TTC549 (cell line): Measurements from ENCODE around the gene TAF12.
"Not testable (repeated sequence)": the region's sequence is repeated elsewhere in the genome, so short reads cannot be mapped to it uniquely, and the experiment has no call there.

ENCODE experiments used
- FAIRE-seq: peaks from 2 replicates; lab custom pipeline; 2012; peaks lifted over from hg19 to GRCh38; lab: Jason Lieb, UNC

TAF12 gene

GRCh38 chr1:28581531-28582247 is 61.2 kb downstream of the TAF12 start:
- no peak for FAIRE-seq

- FAIRE-seq = no peak
Measured at GRCh38 chr1:28580722-28581530, 61.9 kb downstream of the TAF12 start.

- FAIRE-seq = no peak
Measured at GRCh38 chr1:28579401-28579800, 63.5 kb downstream of the TAF12 start.

GRCh38 chr1:28578696-28579218 is 64.1 kb downstream of the TAF12 start:
- no peak for FAIRE-seq

GRCh38 chr1:28577738-28578536 is 64.9 kb downstream of the TAF12 start:
- FAIRE-seq = no peak

GRCh38 chr1:28577052-28577678 is 65.7 kb downstream of the TAF12 start:
- FAIRE-seq = no peak

- FAIRE-seq = no peak
Measured at GRCh38 chr1:28573564-28573963, 69.3 kb downstream of the TAF12 start.

GRCh38 chr1:28572891-28573290 is 70.0 kb downstream of the TAF12 start:
- FAIRE-seq = not testable (repeated sequence)

- FAIRE-seq = no peak
Measured at GRCh38 chr1:28571911-28572310, 71.0 kb downstream of the TAF12 start.

- no peak for FAIRE-seq
Measured at GRCh38 chr1:28566931-28567330, 75.9 kb downstream of the TAF12 start.

GRCh38 chr1:28565726-28566125 is 77.1 kb downstream of the TAF12 start:
- FAIRE-seq = no peak

GRCh38 chr1:28565040-28565439 is 77.8 kb downstream of the TAF12 start:
- no peak for FAIRE-seq

- no peak for FAIRE-seq
Measured at GRCh38 chr1:28564310-28564709, 78.6 kb downstream of the TAF12 start.

- FAIRE-seq = no peak
Measured at GRCh38 chr1:28560886-28561285, 82.0 kb downstream of the TAF12 start.
